ENCODE measurements around the gene MPDZ.

DNA sequence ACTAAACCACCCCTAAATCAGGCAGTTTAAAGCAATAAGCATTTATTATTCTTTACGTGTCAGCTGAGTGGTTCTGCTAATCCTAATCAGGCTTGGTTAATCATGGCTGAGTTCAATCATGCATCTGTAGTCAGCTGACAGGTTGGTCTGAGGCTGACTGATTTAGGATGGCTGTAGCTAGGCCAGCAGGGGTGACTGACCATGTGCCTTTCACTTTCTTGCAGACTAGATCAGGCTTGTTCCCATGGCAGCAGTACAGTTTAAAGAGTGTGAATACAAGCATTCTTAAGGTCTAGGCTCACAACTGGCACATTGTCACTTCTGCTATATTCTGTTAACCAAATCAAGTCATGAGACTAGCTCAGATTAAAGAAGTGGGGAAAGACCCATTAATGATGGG is 16.1 kb upstream of the MPDZ start:
- TF ChIP-seq, protein P1, sequence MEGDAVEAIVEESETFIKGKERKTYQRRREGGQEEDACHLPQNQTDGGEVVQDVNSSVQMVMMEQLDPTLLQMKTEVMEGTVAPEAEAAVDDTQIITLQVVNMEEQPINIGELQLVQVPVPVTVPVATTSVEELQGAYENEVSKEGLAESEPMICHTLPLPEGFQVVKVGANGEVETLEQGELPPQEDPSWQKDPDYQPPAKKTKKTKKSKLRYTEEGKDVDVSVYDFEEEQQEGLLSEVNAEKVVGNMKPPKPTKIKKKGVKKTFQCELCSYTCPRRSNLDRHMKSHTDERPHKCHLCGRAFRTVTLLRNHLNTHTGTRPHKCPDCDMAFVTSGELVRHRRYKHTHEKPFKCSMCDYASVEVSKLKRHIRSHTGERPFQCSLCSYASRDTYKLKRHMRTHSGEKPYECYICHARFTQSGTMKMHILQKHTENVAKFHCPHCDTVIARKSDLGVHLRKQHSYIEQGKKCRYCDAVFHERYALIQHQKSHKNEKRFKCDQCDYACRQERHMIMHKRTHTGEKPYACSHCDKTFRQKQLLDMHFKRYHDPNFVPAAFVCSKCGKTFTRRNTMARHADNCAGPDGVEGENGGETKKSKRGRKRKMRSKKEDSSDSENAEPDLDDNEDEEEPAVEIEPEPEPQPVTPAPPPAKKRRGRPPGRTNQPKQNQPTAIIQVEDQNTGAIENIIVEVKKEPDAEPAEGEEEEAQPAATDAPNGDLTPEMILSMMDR (IDR thresholded peaks at IDR 0.05) = no peak
- no peak for TF ChIP-seq POLR2AphosphoS5 (IDR thresholded peaks at IDR 0.05; ENCODE audit: low read depth, low read length)
